SK-N-SH (cell line): ENCODE measurements around the gene UCP2.

Experiments
- EP300 ChIP-seq, 2 experiments: IDR thresholded peaks; 2 replicates each; pipeline versions ENCODE4 v1.4.0 to v1.6.1; 2012; ENCODE audit warnings: borderline replicate concordance in 1 of 2, low read depth in 1 of 2, low read length in 1 of 2
- EZH2phosphoT487 ChIP-seq: fragments of 200-600 bp; sonication (generic); IDR thresholded peaks from 2 replicates; pipeline ENCODE4 v1.6.1; 2017; ENCODE audit warnings: low read depth, mixed run types, mild to moderate bottlenecking, antibody characterized with exemption, moderate library complexity, borderline replicate concordance
- FOXJ3 ChIP-seq: sonication (generic); formaldehyde crosslinking; IDR thresholded peaks from 2 replicates; pipeline ENCODE4 v1.5.1; 2020; ENCODE audit warnings: mild to moderate bottlenecking, missing genetic modification reagents
- GABPA ChIP-seq: IDR thresholded peaks from 2 replicates; pipeline ENCODE4 v1.4.0; 2012; ENCODE audit warnings: low read depth, mild to moderate bottlenecking
- MXI1 ChIP-seq: IDR thresholded peaks from 2 replicates; pipeline ENCODE4 v1.6.1; 2012; ENCODE audit warnings: mild to moderate bottlenecking, low read depth, low read length, improper control_type of control experiment
- POLR2AphosphoS5 ChIP-seq: IDR thresholded peaks from 2 replicates; pipeline ENCODE4 v1.6.1; 2012; ENCODE audit warnings: low read depth, low read length
- RAD21 ChIP-seq: IDR thresholded peaks from 2 replicates; pipeline ENCODE4 v1.6.1; 2012; ENCODE audit warnings: mild to moderate bottlenecking, low read length
- YY1 ChIP-seq: IDR thresholded peaks from 2 replicates; pipeline ENCODE4 v1.4.0; 2012; ENCODE audit warnings: low read depth, mild to moderate bottlenecking

DNA sequence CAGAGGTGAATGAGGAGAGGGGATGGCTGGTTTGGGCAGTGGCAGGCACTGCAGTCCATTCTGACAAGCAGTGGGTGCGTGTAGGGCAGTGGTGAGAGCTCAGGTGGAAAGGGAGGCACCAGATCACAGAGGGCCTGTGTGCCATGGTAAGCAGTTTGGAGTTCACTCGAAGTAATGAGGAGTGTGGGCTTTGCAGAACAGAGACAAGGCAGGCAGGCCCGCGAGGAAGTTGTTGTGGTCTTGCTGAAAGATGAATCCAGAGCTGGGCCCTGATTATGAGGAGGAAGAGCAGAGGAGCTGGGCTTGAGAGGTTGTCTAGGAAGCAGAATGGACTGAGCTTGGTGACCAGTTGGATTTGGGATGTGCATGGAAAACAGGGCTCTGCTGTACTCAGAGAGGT, 33.4 kb downstream of the UCP2 start:
- TF ChIP-seq POLR2AphosphoS5 = no peak
- TF ChIP-seq FOXJ3 (CRISPR knock-in tag) = no peak
- no peak for TF ChIP-seq RAD21
- no peak for TF ChIP-seq GABPA
- no peak for TF ChIP-seq YY1
- TF ChIP-seq EP300 (IDR thresholded peaks at IDR 0.05; ENCODE audit: borderline replicate concordance in 1 of 2, low read depth in 1 of 2, low read length in 1 of 2) = no peak
- no peak for TF ChIP-seq MXI1
- no peak for TF ChIP-seq EZH2phosphoT487
